H1 (cell line): ENCODE data around the gene GP1BB. TPM values are rescaled to one million over a fixed set of nuclear protein-coding genes. Genes with fewer than 3 reads are reported as not detected.
A peak's percentile ranks its signal among the peaks of the same experiment; 100 is the strongest.

ENCODE experiments used
- CTCF ChIA-PET: fragments of 300-600 bp; sonication (Branson Sonifier 250); formaldehyde crosslinking; loops from one replicate; lab custom pipeline; 2021; ENCODE audit not compliant: partially characterized antibody; lab: Charles Lee
- POLR2A ChIA-PET: fragments of 300-600 bp; sonication (Branson Sonifier 250); formaldehyde crosslinking; loops from one replicate; lab custom pipeline; 2021; ENCODE audit warnings: inconsistent platforms; ENCODE audit not compliant: partially characterized antibody; lab: Charles Lee
- DNase-seq, 2 experiments: peaks; one replicate each; pipeline versions ENCODE4 v3.0.0 to v3.0.0-alpha.2; 2010 to 2022; ENCODE audit warnings: low spot score in 2 of 2, low read depth in 1 of 2, mixed read lengths in 1 of 2
- FAIRE-seq: peaks from 2 replicates; lab custom pipeline; 2011; peaks lifted over from hg19 to GRCh38; lab: Jason Lieb, UNC
- H2AFZ ChIP-seq: 2 replicates; pipeline ENCODE4 v1.8.1; 2012; ENCODE audit warnings: low read length, inconsistent platforms
- H2AK5ac ChIP-seq: 2 replicates; pipeline ENCODE4 v1.6.1; 2013; ENCODE audit warnings: low read depth, low read length
- H2BK120ac ChIP-seq: replicated peaks from 2 replicates; pipeline ENCODE3; 2013; ENCODE audit warnings: low read depth, low read length, inconsistent platforms
- H2BK12ac ChIP-seq: 2 replicates; pipeline ENCODE4 v1.6.1; 2013; ENCODE audit warnings: low read depth, low read length
- H2BK15ac ChIP-seq: 2 replicates; pipeline ENCODE4 v1.6.1; 2013; ENCODE audit warnings: low read length
- H2BK20ac ChIP-seq: 2 replicates; pipeline ENCODE4 v1.6.1; 2013; ENCODE audit warnings: low read length
- H2BK5ac ChIP-seq: 2 replicates; pipeline ENCODE4 v1.6.1; 2013; ENCODE audit warnings: low read depth, low read length
- H3K14ac ChIP-seq: 2 replicates; pipeline ENCODE4 v1.6.1; 2013; ENCODE audit warnings: inconsistent platforms; ENCODE audit not compliant: insufficient read length
- H3K18ac ChIP-seq: 2 replicates; pipeline ENCODE4 v1.6.1; 2013; ENCODE audit warnings: low read length; ENCODE audit errors: extremely low read depth
- H3K23ac ChIP-seq: 2 replicates; pipeline ENCODE4 v1.6.1; 2013; ENCODE audit warnings: inconsistent platforms; ENCODE audit not compliant: insufficient read length
- H3K23me2 ChIP-seq: 2 replicates; pipeline ENCODE4 v1.6.1; 2013; ENCODE audit warnings: low read depth, low read length
- H3K27ac ChIP-seq: 2 replicates; pipeline ENCODE4 v1.6.1; 2011; ENCODE audit warnings: low read depth, low read length, inconsistent platforms
- H3K27me3 ChIP-seq, 4 experiments: replicated peaks in 1 of 4; 1 replicate in 1 of 4; 2 replicates in 3 of 4; pipeline versions ENCODE4 v1.6.1 to v1.8.1; 2011 to 2013; ENCODE audit warnings: low read length in 3 of 4, mild to moderate bottlenecking in 3 of 4, inconsistent platforms in 2 of 4, mixed read lengths in 2 of 4, moderate library complexity in 1 of 4; ENCODE audit not compliant: control insufficient read depth in 3 of 4, insufficient read depth in 3 of 4; ENCODE audit errors: extremely low read depth in 1 of 4
- H3K36me3 ChIP-seq, 4 experiments: 2 replicates each; pipeline versions ENCODE4 v1.6.1 to v1.8.1; 2011 to 2013; ENCODE audit warnings: mild to moderate bottlenecking in 4 of 4, low read length in 3 of 4, moderate library complexity in 2 of 4, control low read depth in 1 of 4, inconsistent platforms in 1 of 4; ENCODE audit not compliant: insufficient read depth in 4 of 4, control insufficient read depth in 2 of 4
- H3K4ac ChIP-seq: replicated peaks from 2 replicates; pipeline ENCODE3; 2013; ENCODE audit warnings: low read length, low read depth, mixed read lengths, inconsistent platforms; ENCODE audit not compliant: insufficient read length
- H3K4me1 ChIP-seq, 4 experiments: replicated peaks in 1 of 4; 1 replicate in 1 of 4; 2 replicates in 3 of 4; pipeline versions ENCODE4 v1.6.1 to v1.8.1; 2011 to 2013; ENCODE audit warnings: low read length in 3 of 4, inconsistent platforms in 2 of 4, mixed read lengths in 1 of 4; ENCODE audit not compliant: insufficient read depth in 4 of 4, control insufficient read depth in 3 of 4
- H3K4me2 ChIP-seq, 2 experiments: 2 replicates each; pipeline versions ENCODE4 v1.6.1 to v1.8.1; 2011 to 2013; ENCODE audit warnings: low read depth in 2 of 2, low read length in 2 of 2, control low read depth in 1 of 2, inconsistent platforms in 1 of 2, mild to moderate bottlenecking in 1 of 2; ENCODE audit not compliant: insufficient read depth in 1 of 2
- H3K4me3 ChIP-seq, 4 experiments: fragments of 200-600, 300-600 bp in 1 of 4; sonication (generic), shearing (Covaris generic), sonication (Bioruptor Twin) in 1 of 4; 2 replicates each; pipeline versions ENCODE4 v1.5.1 to v1.8.1; 2011 to 2016; ENCODE audit warnings: low read length in 4 of 4, low read depth in 3 of 4, control low read depth in 2 of 4, inconsistent platforms in 2 of 4, mild to moderate bottlenecking in 2 of 4, mixed read lengths in 1 of 4, moderate library complexity in 1 of 4; ENCODE audit not compliant: insufficient read depth in 2 of 4; ENCODE audit errors: extremely low read depth in 1 of 4
- H3K56ac ChIP-seq: replicated peaks from 2 replicates; pipeline ENCODE3; 2013; ENCODE audit warnings: low read depth, mild to moderate bottlenecking, mixed read lengths, low read length, inconsistent platforms; ENCODE audit not compliant: insufficient read length
- H3K79me1 ChIP-seq: 2 replicates; pipeline ENCODE4 v1.6.1; 2013; ENCODE audit warnings: low read depth, low read length, control low read depth
- H3K79me2 ChIP-seq, 2 experiments: 2 replicates each; pipeline versions ENCODE4 v1.6.1 to v1.8.1; 2012 to 2013; ENCODE audit warnings: low read length in 2 of 2, mild to moderate bottlenecking in 2 of 2, inconsistent platforms in 1 of 2; ENCODE audit not compliant: insufficient read depth in 2 of 2, control insufficient read depth in 1 of 2
- H3K9ac ChIP-seq, 4 experiments: replicated peaks in 1 of 4; 1 replicate in 1 of 4; 2 replicates in 3 of 4; pipeline versions ENCODE4 v1.6.1 to v1.8.1; 2011 to 2013; ENCODE audit warnings: low read depth in 3 of 4, low read length in 3 of 4, control low read depth in 2 of 4, mild to moderate bottlenecking in 2 of 4, moderate library complexity in 2 of 4, inconsistent platforms in 1 of 4; ENCODE audit errors: extremely low read depth in 1 of 4
- H3K9me3 ChIP-seq, 2 experiments: 2 replicates each; pipeline versions ENCODE4 v1.6.1 to v1.8.1; 2012 to 2013; ENCODE audit warnings: mild to moderate bottlenecking in 2 of 2, moderate library complexity in 2 of 2, control low read depth in 1 of 2, inconsistent platforms in 1 of 2, low read depth in 1 of 2, low read length in 1 of 2, mixed read lengths in 1 of 2; ENCODE audit not compliant: insufficient read depth in 2 of 2
- H4K20me1 ChIP-seq, 2 experiments: replicated peaks in 1 of 2; 2 replicates each; pipeline versions ENCODE3 to v1.8.1; 2011 to 2013; ENCODE audit warnings: inconsistent platforms in 2 of 2, low read length in 2 of 2, mild to moderate bottlenecking in 1 of 2; ENCODE audit not compliant: insufficient read depth in 2 of 2, control insufficient read depth in 1 of 2
- H4K5ac ChIP-seq: 2 replicates; pipeline ENCODE4 v1.6.1; 2013; ENCODE audit warnings: low read length, low read depth, mixed read lengths, inconsistent platforms; ENCODE audit not compliant: insufficient read length
- H4K8ac ChIP-seq: 2 replicates; pipeline ENCODE4 v1.8.0; 2013; ENCODE audit warnings: mild to moderate bottlenecking, moderate library complexity, low read length, inconsistent platforms; ENCODE audit not compliant: insufficient read depth; ENCODE audit errors: extremely low read depth
- H4K91ac ChIP-seq: replicated peaks from 2 replicates; pipeline ENCODE3; 2013; ENCODE audit warnings: low read length, mixed read lengths, inconsistent platforms; ENCODE audit not compliant: insufficient read length
- BACH1 ChIP-seq: IDR thresholded peaks from 2 replicates; pipeline ENCODE4 v1.6.1; 2012; ENCODE audit warnings: low read length, improper control_type of control experiment
- BCL11A ChIP-seq, 2 experiments: IDR thresholded peaks; one replicate each; pipeline ENCODE4 v1.6.1; 2011; ENCODE audit warnings: low read depth in 2 of 2, low read length in 2 of 2, mild to moderate bottlenecking in 2 of 2
- CTCF ChIP-seq, 3 experiments: IDR thresholded peaks; 1 replicate in 2 of 3; 2 replicates in 1 of 3; pipeline versions ENCODE4 v1.5.1 to v1.6.1; 2011; ENCODE audit warnings: low read length in 3 of 3, mild to moderate bottlenecking in 3 of 3, inconsistent platforms in 2 of 3, low read depth in 1 of 3, moderate library complexity in 1 of 3; ENCODE audit not compliant: insufficient read depth in 1 of 3; ENCODE audit errors: control extremely low read depth in 1 of 3
- HDAC2 ChIP-seq, 2 experiments: fragments of 300-600 bp in 1 of 2; sonication (generic) in 1 of 2; IDR thresholded peaks; 2 replicates each; pipeline ENCODE4 v1.6.1; 2011 to 2012; ENCODE audit warnings: low read depth in 2 of 2, low read length in 2 of 2, mild to moderate bottlenecking in 2 of 2, moderate library complexity in 2 of 2, borderline replicate concordance in 1 of 2, inconsistent platforms in 1 of 2
- RXRA ChIP-seq: IDR thresholded peaks from 2 replicates; pipeline ENCODE4 v1.6.1; 2011; ENCODE audit warnings: low read depth, mild to moderate bottlenecking, low read length, moderate library complexity; ENCODE audit not compliant: insufficient read depth
- SIRT6 ChIP-seq: IDR thresholded peaks from one replicate; pipeline ENCODE4 v1.7.1; 2012; ENCODE audit warnings: low read length, inconsistent platforms
- SRF ChIP-seq: IDR thresholded peaks from 2 replicates; pipeline ENCODE4 v1.6.1; 2011; ENCODE audit warnings: mild to moderate bottlenecking, low read depth, low read length, moderate library complexity
- TCF12 ChIP-seq: IDR thresholded peaks from 2 replicates; pipeline ENCODE4 v1.6.1; 2011; ENCODE audit warnings: low read depth, mild to moderate bottlenecking, low read length
- TEAD4 ChIP-seq: IDR thresholded peaks from 2 replicates; pipeline ENCODE4 v1.6.1; 2012; ENCODE audit warnings: low read depth, low read length, inconsistent platforms, mixed read lengths
- USF2 ChIP-seq: IDR thresholded peaks from 2 replicates; pipeline ENCODE4 v1.6.1; 2011; ENCODE audit warnings: low read length, improper control_type of control experiment
- WGBS, 2 experiments: shearing (Covaris generic) in 1 of 2; methylation state at CpG; one replicate each; pipeline versions ENCODE4 v1.1.6 to v1.1.7; 2013 to 2015; ENCODE audit warnings: low lambda C conversion rate in 2 of 2, mixed read lengths in 2 of 2, inconsistent platforms in 1 of 2, low coverage in 1 of 2, missing lambda C conversion rate in 1 of 2; ENCODE audit not compliant: insufficient replicate concordance in 2 of 2, insufficient coverage in 1 of 2, insufficient read length in 1 of 2; ENCODE audit errors: extremely low coverage in 1 of 2, missing lambda C conversion rate in 1 of 2; 5-methylcytosine and 5-hydroxymethylcytosine counted together
- polyA plus RNA-seq, 7 experiments: library from polyadenylated mRNA; depleted of rRNA in 3 of 7; stranded (reverse) in 5 of 7; unstranded in 2 of 7; fragments of >200 nt in 5 of 7; fragments of 200-250 nt in 2 of 7; gene quantifications; 1 replicate in 5 of 7; 2 replicates in 1 of 7; 4 replicates in 1 of 7; pipeline versions ENCODE4 v1.2.1 to v1.2.3, GENCODE V29; 2011 to 2013; ENCODE audit warnings: missing spikeins in 2 of 7, mixed read lengths in 2 of 7
- total RNA-seq: library from RNA; stranded (reverse); fragmentation: NEBNext Ultra II Directional; extraction: Animal tissue kit (Norgen Biotek cat#: 25700); gene quantifications from 2 replicates; pipeline ENCODE4 v1.2.1, GENCODE V29; 2021

GP1BB gene
- total and polyA plus RNA-seq, 2 of the 8 experiments (the other 6 are each of a cell fraction or from before 2014, with no cell fraction given): 0.36 TPM; not detected in 1

DNA sequence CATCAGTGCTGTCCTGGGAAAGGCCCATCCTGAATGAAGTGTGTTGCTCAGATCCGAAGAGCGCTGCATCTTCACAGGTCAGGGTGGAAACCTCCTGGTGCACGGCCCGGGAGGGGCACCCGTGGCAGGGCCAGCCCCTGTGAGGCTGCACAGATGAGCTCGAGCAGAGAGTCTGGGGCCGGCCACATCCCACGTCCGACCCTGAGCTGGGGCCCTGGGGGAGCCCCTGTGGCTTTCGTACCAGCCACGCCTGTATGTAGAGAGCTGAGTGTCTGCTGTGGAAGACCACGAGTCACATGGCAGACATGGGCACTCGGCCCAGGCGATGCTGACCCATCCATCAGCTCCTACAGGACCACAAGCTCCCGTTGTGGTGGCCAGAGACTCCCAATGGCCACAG lies 33.9 kb upstream of the GP1BB start:
- Histone ChIP-seq H4K8ac (no peak overlapping the region), H3K18ac (no peak overlapping the region), H3K79me1 (no peaks in the 10 kb centered on the region), H2BK12ac (no peak overlapping the region), H3K23ac (no peak overlapping the region), H2BK120ac (peak overlapping the region; percentile 31), H2BK15ac (no peak overlapping the region), H3K4me3 (no peak overlapping the region), H3K79me2 (no peaks in the 10 kb centered on the region), H4K5ac (no peak overlapping the region), H3K36me3 (no peaks in the 10 kb centered on the region), H3K4me1 (peaks cover 0 to 11% (median 5%) of the 10 kb centered on the region in 4 experiments; a peak in 6 of 7 replicates), H3K4ac (no peak overlapping the region), H3K23me2 (no peaks in the 10 kb centered on the region), H2BK20ac (no peak overlapping the region), H3K9ac (no peak overlapping the region), H2BK5ac (peak overlapping the region; percentile 66; the same call in 1 of the 2 replicates), H4K91ac (no peak overlapping the region), H3K4me2 (no peak overlapping the region), H3K27me3 (no peaks in the 10 kb centered on the region), H4K20me1 (no peaks in the 10 kb centered on the region), H3K14ac (no peak overlapping the region), H2AFZ (no peak overlapping the region), H2AK5ac (no peak overlapping the region), H3K56ac (no peak overlapping the region), H3K27ac (no peak overlapping the region), H3K9me3 (no peaks in the 10 kb centered on the region)
- 95% methylated on average over 15 of the region's 15 CpGs; no CpG with 5 or more reads in 1 of the 2 experiments for WGBS, 2 experiments
- ChIA-PET CTCF (interaction anchor here (0.6 to 6.5 kb wide), 14 partner anchors 9 to 1909 kb away, joined by 3 to 76 read pairs (median 3); no protein-coding TSS in a partner anchor), POLR2A (interaction anchor here (0.6 to 1.3 kb wide), 3 partner anchors 30 to 127 kb away, joined by 3 to 4 read pairs (median 3); no protein-coding TSS in a partner anchor)
- DNase-seq (no peak), FAIRE-seq (no peak)
- no peak for TF ChIP-seq SIRT6
- TF ChIP-seq TCF12: no peak
- no peak for TF ChIP-seq SRF
- TF ChIP-seq TEAD4: no peak
- TF ChIP-seq CTCF (IDR thresholded peaks at IDR 0.05; ENCODE audit: control extremely low read depth in 1 of 3, insufficient read depth in 1 of 3, low read depth in 1 of 3, low read length in 3 of 3): no peak
- no peak for TF ChIP-seq BCL11A (IDR thresholded peaks at IDR 0.05; ENCODE audit: low read depth in 2 of 2, low read length in 2 of 2)
- TF ChIP-seq RXRA: no peak
- no peak for TF ChIP-seq BACH1
- no peak for TF ChIP-seq USF2
- TF ChIP-seq HDAC2 (IDR thresholded peaks at IDR 0.05; ENCODE audit: borderline replicate concordance in 1 of 2, low read depth in 2 of 2, low read length in 2 of 2): no peak
